Measurements from ENCODE around the gene KLHL29.
A peak's percentile ranks its signal among the peaks of the same experiment; 100 is the strongest.

Gene KLHL29

GRCh38 chr2:23410596-23410995 is 25.6 kb downstream of the KLHL29 start:
- Histone ChIP-seq H3K9ac (ENCODE audit: low read length) (no peak overlapping the region), H3K36me3 (ENCODE audit: control insufficient read depth, insufficient read depth, low read length) (no peaks in the 10 kb centered on the region), H3K4me1 (ENCODE audit: control insufficient read depth, insufficient read depth, low read length) (no peaks in the 10 kb centered on the region), H3K4me3 (ENCODE audit: low read length) (no peak overlapping the region), H3K27me3 (ENCODE audit: control insufficient read depth, insufficient read depth, low read length) (no peaks in the 10 kb centered on the region), H3K27ac (ENCODE audit: low read depth, low read length) (no peak overlapping the region)

GRCh38 chr2:23411752-23412431 is 26.9 kb downstream of the KLHL29 start:
- H3K27me3 ChIP-seq (ENCODE audit: control insufficient read depth, insufficient read depth, low read length) = no peaks in the 10 kb centered on the region
- no peak overlapping the region for H3K9ac ChIP-seq (ENCODE audit: low read length)
- no peak overlapping the region for H3K4me3 ChIP-seq (ENCODE audit: low read length)
- no peaks in the 10 kb centered on the region for H3K4me1 ChIP-seq (ENCODE audit: control insufficient read depth, insufficient read depth, low read length)
- H3K36me3 ChIP-seq (ENCODE audit: control insufficient read depth, insufficient read depth, low read length) = no peaks in the 10 kb centered on the region
- no peak overlapping the region for H3K27ac ChIP-seq (ENCODE audit: low read depth, low read length)

DNA sequence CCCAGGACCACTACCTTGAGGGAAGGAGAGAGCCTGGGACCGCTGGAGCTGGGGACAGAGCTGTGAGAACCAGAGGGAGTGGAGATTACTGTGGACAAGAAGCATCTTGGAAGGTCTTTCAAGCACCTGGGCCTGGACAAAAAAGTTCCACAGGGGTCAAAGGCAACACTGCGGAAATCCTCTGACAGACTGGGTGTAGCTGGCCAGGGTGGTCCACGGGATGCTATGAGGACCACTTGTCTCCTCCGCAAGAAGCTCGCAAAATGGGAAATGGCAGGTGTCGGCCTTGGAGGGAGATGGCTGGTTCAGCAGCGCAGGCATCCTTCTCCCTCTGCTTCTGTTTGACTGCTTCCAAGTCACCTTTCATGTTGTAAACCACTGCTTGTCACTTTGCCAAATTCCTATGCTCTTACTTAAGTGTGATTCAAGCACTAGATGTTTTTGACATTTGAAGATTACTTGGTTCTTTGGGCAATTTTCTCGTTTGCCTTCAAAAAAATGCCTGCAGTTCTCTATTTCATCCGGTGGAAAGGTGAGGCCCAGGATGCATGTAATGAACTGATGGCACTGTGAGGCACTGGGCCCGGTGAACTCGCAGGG is 27.7 kb downstream of the KLHL29 start:
- no peak overlapping the region for H3K27ac ChIP-seq (ENCODE audit: low read depth, low read length)
- H3K9ac ChIP-seq (ENCODE audit: low read length) = no peak overlapping the region
- H3K4me3 ChIP-seq (ENCODE audit: low read length) = no peak overlapping the region
- no peaks in the 10 kb centered on the region for H3K36me3 ChIP-seq (ENCODE audit: control insufficient read depth, insufficient read depth, low read length)
- H3K4me1 ChIP-seq (ENCODE audit: control insufficient read depth, insufficient read depth, low read length) = peaks cover 6% of the 10 kb centered on the region
- no peaks in the 10 kb centered on the region for H3K27me3 ChIP-seq (ENCODE audit: control insufficient read depth, insufficient read depth, low read length)

DNA sequence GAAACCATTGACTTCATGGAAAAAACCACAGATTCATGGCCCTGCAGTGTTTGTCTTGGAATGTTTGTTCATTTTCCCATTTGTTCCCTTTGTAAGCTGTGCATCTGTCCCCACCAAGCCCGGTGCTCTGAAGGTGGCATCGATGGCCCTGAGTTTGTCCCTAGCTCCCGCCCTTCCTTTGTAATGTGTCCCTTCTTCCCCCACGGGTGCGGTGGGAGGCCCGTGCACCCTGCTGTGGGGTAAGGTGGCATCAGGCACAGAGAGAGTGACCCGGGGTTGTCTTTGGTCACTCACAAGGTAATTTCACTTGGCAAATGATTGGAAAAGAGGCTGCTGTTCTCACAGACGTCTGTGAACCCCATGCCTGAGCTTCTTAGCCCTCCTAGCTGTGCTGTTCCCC is 28.7 kb downstream of the KLHL29 start:
- Histone ChIP-seq H3K9ac (ENCODE audit: low read length) (no peak overlapping the region), H3K27me3 (ENCODE audit: control insufficient read depth, insufficient read depth, low read length) (no peaks in the 10 kb centered on the region), H3K36me3 (ENCODE audit: control insufficient read depth, insufficient read depth, low read length) (no peaks in the 10 kb centered on the region), H3K27ac (ENCODE audit: low read depth, low read length) (no peak overlapping the region), H3K4me3 (ENCODE audit: low read length) (no peak overlapping the region), H3K4me1 (ENCODE audit: control insufficient read depth, insufficient read depth, low read length) (peaks cover 16% of the 10 kb centered on the region)

DNA sequence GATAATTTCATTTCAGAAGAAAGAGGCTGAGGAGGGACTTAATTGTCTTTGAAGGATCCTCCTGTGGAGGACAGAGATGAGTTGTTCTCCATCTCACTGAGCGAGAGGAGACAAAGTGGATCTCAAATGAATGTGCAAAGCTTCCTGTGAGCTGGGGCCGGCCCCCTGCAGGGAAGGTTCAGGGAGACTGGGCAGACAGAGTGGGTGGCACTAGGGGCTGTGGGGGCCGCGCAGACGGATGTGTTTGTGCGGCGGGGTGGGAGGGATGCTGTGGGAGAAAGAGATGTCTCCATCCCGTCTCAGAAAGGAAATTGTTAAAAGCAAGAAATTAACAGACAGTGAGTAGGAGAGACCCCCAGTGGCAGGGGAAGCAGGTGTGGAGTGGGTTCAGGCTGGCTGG is 29.1 kb downstream of the KLHL29 start:
- Histone ChIP-seq H3K9ac (ENCODE audit: low read length) (no peak overlapping the region), H3K27me3 (ENCODE audit: control insufficient read depth, insufficient read depth, low read length) (no peaks in the 10 kb centered on the region), H3K4me3 (ENCODE audit: low read length) (no peak overlapping the region), H3K27ac (ENCODE audit: low read depth, low read length) (no peak overlapping the region), H3K36me3 (ENCODE audit: control insufficient read depth, insufficient read depth, low read length) (no peaks in the 10 kb centered on the region), H3K4me1 (ENCODE audit: control insufficient read depth, insufficient read depth, low read length) (peaks cover 20% of the 10 kb centered on the region)

- Histone ChIP-seq H3K4me1 (ENCODE audit: control insufficient read depth, insufficient read depth, low read length) (peaks cover 26% of the 10 kb centered on the region), H3K27me3 (ENCODE audit: control insufficient read depth, insufficient read depth, low read length) (no peaks in the 10 kb centered on the region), H3K4me3 (ENCODE audit: low read length) (no peak overlapping the region), H3K36me3 (ENCODE audit: control insufficient read depth, insufficient read depth, low read length) (no peaks in the 10 kb centered on the region), H3K9ac (ENCODE audit: low read length) (no peak overlapping the region), H3K27ac (ENCODE audit: low read depth, low read length) (no peak overlapping the region)
Observed at GRCh38 chr2:23414871-23415270, 29.9 kb downstream of the KLHL29 start.

DNA sequence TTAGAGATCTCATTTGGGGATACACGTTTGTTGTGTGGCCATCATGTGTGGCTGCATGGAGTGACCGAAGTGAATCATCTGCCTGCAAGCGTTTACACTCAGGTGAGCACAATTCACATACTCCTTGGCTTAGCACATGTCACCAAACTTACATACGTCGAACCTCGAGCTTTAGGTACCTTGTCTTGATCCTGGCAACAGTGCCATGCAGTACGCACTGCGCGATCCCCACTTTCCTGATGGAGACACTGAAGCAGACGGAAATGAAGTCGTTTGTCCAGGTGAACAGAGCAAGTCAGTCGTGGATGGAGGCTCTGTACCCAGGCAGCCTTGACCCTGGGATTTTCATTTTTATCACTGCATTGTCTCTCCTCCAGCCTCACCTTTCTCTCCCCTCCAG is 32.3 kb downstream of the KLHL29 start:
- no peaks in the 10 kb centered on the region for H3K27me3 ChIP-seq (ENCODE audit: control insufficient read depth, insufficient read depth, low read length)
- H3K4me3 ChIP-seq (ENCODE audit: low read length) = no peak overlapping the region
- H3K27ac ChIP-seq (ENCODE audit: low read depth, low read length) = no peak overlapping the region
- H3K9ac ChIP-seq (ENCODE audit: low read length) = no peak overlapping the region
- no peaks in the 10 kb centered on the region for H3K36me3 ChIP-seq (ENCODE audit: control insufficient read depth, insufficient read depth, low read length)
- H3K4me1 ChIP-seq (ENCODE audit: control insufficient read depth, insufficient read depth, low read length) = peaks cover 31% of the 10 kb centered on the region

DNA sequence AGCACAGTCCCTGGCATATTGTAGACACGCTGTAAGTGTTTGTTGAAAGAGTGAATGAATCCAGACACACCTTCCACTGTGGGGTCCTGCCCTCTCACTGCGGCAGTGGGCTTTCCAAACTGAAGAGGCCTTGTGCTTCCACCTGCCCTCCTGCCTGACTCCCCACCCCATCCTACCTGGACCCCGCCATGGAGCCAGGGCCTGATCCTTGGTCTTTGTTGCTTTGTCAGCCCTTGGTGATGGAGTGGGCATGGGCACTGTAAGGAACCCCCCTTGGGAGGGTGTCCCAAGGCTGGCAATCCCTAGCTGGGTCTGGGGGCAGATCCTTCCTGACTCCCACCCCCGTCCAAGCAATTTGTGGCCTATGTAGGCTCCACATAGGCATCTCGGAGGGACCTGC is 33.1 kb downstream of the KLHL29 start:
- peak overlapping the region; percentile 52 for H3K27ac ChIP-seq (ENCODE audit: low read depth, low read length)

DNA sequence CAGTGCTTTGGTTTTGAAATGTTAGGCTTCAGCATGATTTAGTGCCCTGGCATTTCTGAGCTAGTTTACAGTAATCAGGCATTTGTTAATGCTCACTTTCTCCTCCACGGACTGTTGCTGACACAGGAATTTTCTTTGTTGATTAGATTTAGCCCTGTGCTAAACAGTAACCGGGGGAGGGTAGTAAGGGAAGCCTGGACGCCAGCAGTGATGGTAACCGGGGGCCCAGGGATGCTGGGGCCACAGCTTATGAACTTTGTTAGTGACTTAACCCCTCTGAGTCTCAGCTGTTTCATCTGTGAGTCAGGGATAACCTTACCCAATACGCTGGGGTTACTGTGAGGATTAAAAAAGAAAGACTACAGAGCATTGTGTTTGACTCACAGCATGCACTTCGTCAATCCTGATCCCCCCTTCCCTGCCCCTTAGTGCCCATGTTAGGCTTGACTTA is 33.5 kb downstream of the KLHL29 start:
- Histone ChIP-seq H3K9ac (ENCODE audit: low read length) (no peak overlapping the region), H3K36me3 (ENCODE audit: control insufficient read depth, insufficient read depth, low read length) (no peaks in the 10 kb centered on the region), H3K4me3 (ENCODE audit: low read length) (no peak overlapping the region), H3K4me1 (ENCODE audit: control insufficient read depth, insufficient read depth, low read length) (peaks cover 31% of the 10 kb centered on the region), H3K27me3 (ENCODE audit: control insufficient read depth, insufficient read depth, low read length) (no peaks in the 10 kb centered on the region), H3K27ac (ENCODE audit: low read depth, low read length) (peak overlapping the region; percentile 52)

More for the DNA sequence above, 33.1 kb downstream of the KLHL29 start:
- H3K36me3 ChIP-seq (ENCODE audit: control insufficient read depth, insufficient read depth, low read length) = no peaks in the 10 kb centered on the region
- H3K9ac ChIP-seq (ENCODE audit: low read length) = no peak overlapping the region
- H3K4me1 ChIP-seq (ENCODE audit: control insufficient read depth, insufficient read depth, low read length) = peaks cover 31% of the 10 kb centered on the region
- H3K4me3 ChIP-seq (ENCODE audit: low read length) = no peak overlapping the region
- no peaks in the 10 kb centered on the region for H3K27me3 ChIP-seq (ENCODE audit: control insufficient read depth, insufficient read depth, low read length)

DNA sequence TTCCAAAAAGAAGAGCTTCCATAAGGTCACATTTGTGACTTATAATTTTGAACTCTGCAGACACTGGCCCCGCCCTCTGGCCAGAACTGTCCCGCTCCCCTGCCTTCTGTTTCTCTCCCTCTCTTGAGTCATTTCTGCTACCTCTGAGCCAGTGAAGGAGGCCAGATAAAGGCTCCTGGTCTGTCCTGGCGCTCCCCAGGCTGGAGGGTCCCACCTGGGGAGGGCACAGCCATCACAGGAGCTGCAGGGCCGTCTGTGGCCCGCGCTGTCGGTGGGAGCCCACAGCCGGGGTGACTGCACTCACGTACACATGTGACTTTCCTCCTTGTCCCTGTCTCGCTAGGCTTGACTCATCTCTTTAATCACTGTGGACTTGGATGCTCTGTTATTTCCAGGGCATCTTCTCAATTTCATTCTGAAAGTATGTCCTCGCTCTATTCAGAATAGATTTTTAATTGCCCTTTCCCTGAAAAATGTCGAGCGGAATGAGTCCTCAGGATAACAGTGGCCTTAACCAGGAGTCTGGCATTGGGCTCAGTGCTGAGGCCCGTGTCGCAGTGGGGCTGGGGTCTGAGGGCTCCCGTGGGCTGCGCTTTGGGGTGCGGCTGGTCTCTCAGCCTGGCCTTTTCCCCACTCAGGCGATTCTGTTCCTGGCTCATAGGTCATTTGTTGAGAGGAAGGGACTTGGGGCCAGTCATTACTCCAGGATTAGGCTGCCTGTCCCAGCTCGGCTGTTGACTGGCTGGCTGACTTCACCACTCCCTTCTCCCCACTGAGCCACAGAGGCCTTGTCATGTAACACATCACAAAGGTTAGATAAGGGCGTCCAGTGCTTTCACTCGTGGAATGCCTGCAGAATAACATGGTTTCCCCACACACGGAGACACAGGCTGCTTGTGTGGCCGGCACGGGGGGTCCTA is 34.5 kb downstream of the KLHL29 start:
- H3K27me3 ChIP-seq (ENCODE audit: control insufficient read depth, insufficient read depth, low read length) = no peaks in the 10 kb centered on the region
- no peaks in the 10 kb centered on the region for H3K36me3 ChIP-seq (ENCODE audit: control insufficient read depth, insufficient read depth, low read length)
- peaks cover 39% of the 10 kb centered on the region for H3K4me1 ChIP-seq (ENCODE audit: control insufficient read depth, insufficient read depth, low read length)
- peak overlapping the region; percentile 52 for H3K27ac ChIP-seq (ENCODE audit: low read depth, low read length)
- no peak overlapping the region for H3K9ac ChIP-seq (ENCODE audit: low read length)
- H3K4me3 ChIP-seq (ENCODE audit: low read length) = no peak overlapping the region

- H3K4me1 ChIP-seq (ENCODE audit: control insufficient read depth, insufficient read depth, low read length) = peaks cover 41% of the 10 kb centered on the region
- no peaks in the 10 kb centered on the region for H3K36me3 ChIP-seq (ENCODE audit: control insufficient read depth, insufficient read depth, low read length)
- no peaks in the 10 kb centered on the region for H3K27me3 ChIP-seq (ENCODE audit: control insufficient read depth, insufficient read depth, low read length)
- H3K4me3 ChIP-seq (ENCODE audit: low read length) = no peak overlapping the region
- no peak overlapping the region for H3K27ac ChIP-seq (ENCODE audit: low read depth, low read length)
- no peak overlapping the region for H3K9ac ChIP-seq (ENCODE audit: low read length)
Observed at GRCh38 chr2:23420091-23420839, 35.3 kb downstream of the KLHL29 start.
